WTC11 (cell line): ENCODE data around the gene BRSK2.

Experiments
- CTCF ChIP-seq: fragments of 200-600 bp; IDR thresholded peaks from 2 replicates; pipeline ENCODE4 v1.8.0; 2022; ENCODE audit warnings: antibody characterized with exemption
- ETV6 ChIP-seq: sonication (generic); formaldehyde crosslinking; IDR thresholded peaks from 2 replicates; pipeline ENCODE4 v1.8.1; 2022; ENCODE audit warnings: mild to moderate bottlenecking, missing genetic modification reagents
- JUN ChIP-seq: sonication (generic); formaldehyde crosslinking; IDR thresholded peaks from 2 replicates; pipeline ENCODE4 v1.8.0; 2023; ENCODE audit warnings: mild to moderate bottlenecking, missing genetic modification reagents
- NFE2L1 ChIP-seq: sonication (generic); formaldehyde crosslinking; IDR thresholded peaks from 2 replicates; pipeline ENCODE4 v1.8.1; 2023; ENCODE audit warnings: missing genetic modification reagents
- SMAD3 ChIP-seq: sonication (generic); formaldehyde crosslinking; IDR thresholded peaks from 2 replicates; pipeline ENCODE4 v1.8.0; 2022; ENCODE audit warnings: missing genetic modification reagents, mild to moderate bottlenecking, borderline replicate concordance
- TEAD1 ChIP-seq: sonication (generic); formaldehyde crosslinking; IDR thresholded peaks from 2 replicates; pipeline ENCODE4 v1.8.0; 2022; ENCODE audit warnings: mild to moderate bottlenecking, missing genetic modification reagents
- TEAD4 ChIP-seq: sonication (generic); formaldehyde crosslinking; IDR thresholded peaks from 2 replicates; pipeline ENCODE4 v1.8.0; 2022; ENCODE audit warnings: mild to moderate bottlenecking, missing genetic modification reagents
- ZNF232 ChIP-seq: sonication (generic); formaldehyde crosslinking; IDR thresholded peaks from 2 replicates; pipeline ENCODE4 v1.8.0; 2022; ENCODE audit warnings: mild to moderate bottlenecking, missing genetic modification reagents
- ZNF423 ChIP-seq: fragments of 250-450 bp; sonication (Bioruptor Pico); IDR thresholded peaks from 2 replicates; pipeline ENCODE4 v2.1.2; 2022; ENCODE audit warnings: mild to moderate bottlenecking, moderate library complexity
- TF ChIP-seq, protein P1 (sequence below): sonication (generic); formaldehyde crosslinking; conservative IDR thresholded peaks from 2 replicates; pipeline ENCODE4 v1.8.1; 2022; ENCODE audit warnings: mild to moderate bottlenecking, missing genetic modification reagents

- TF ChIP-seq JUN (CRISPR knock-in tag) (no peak), CTCF (no peak), TEAD4 (no peak), ZNF423 (CRISPR knock-in tag) (no peak), SMAD3 (CRISPR knock-in tag) (no peak), ZNF232 (CRISPR knock-in tag) (no peak), NFE2L1 (CRISPR knock-in tag) (no peak), TEAD1 (no peak), ETV6 (CRISPR knock-in tag) (no peak)
- TF ChIP-seq, protein P1, sequence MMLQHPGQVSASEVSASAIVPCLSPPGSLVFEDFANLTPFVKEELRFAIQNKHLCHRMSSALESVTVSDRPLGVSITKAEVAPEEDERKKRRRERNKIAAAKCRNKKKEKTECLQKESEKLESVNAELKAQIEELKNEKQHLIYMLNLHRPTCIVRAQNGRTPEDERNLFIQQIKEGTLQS (CRISPR knock-in tag), result no peak
These were observed 60.7 kb downstream of the BRSK2 start for GRCh38 chr11:1450344-1450875.
